Measurements from ENCODE around the gene TBC1D16.
"Not testable (repeated sequence)": the region's sequence is repeated elsewhere in the genome, so short reads cannot be mapped to it uniquely, and the experiment has no call there.

Gene TBC1D16

GRCh38 chr17:79959042-79959441, 76.6 kb downstream of the TBC1D16 start:
- no peak for DNase-seq (ENCODE audit: low read depth, low spot score)
- no peak overlapping the region for H3K4me3 ChIP-seq (ENCODE audit: low read length)

- no peak for DNase-seq (ENCODE audit: low read depth, low spot score)
These were observed 78.8 kb downstream of the TBC1D16 start for GRCh38 chr17:79956853-79957252.

GRCh38 chr17:79956441-79956735, 79.3 kb downstream of the TBC1D16 start:
- not testable (repeated sequence) for H3K4me3 ChIP-seq (ENCODE audit: low read length); DNase-seq (ENCODE audit: low read depth, low spot score)

More at GRCh38 chr17:79956853-79957252, 78.8 kb downstream of the TBC1D16 start:
- no peak overlapping the region for H3K4me3 ChIP-seq (ENCODE audit: low read length)

GRCh38 chr17:79955691-79956440, 79.8 kb downstream of the TBC1D16 start:
- DNase-seq (ENCODE audit: low read depth, low spot score), result no peak

GRCh38 chr17:79955167-79955549, 80.5 kb downstream of the TBC1D16 start:
- H3K4me3 ChIP-seq (ENCODE audit: low read length), result no peak overlapping the region
- DNase-seq (ENCODE audit: low read depth, low spot score), result no peak

More at GRCh38 chr17:79955691-79956440, 79.8 kb downstream of the TBC1D16 start:
- no peak overlapping the region for H3K4me3 ChIP-seq (ENCODE audit: low read length)

- no peak for DNase-seq (ENCODE audit: low read depth, low spot score)
- no peak overlapping the region for H3K4me3 ChIP-seq (ENCODE audit: low read length)
These were observed 81.1 kb downstream of the TBC1D16 start for GRCh38 chr17:79954281-79955166.

- DNase-seq (ENCODE audit: low read depth, low spot score), result no peak
- H3K4me3 ChIP-seq (ENCODE audit: low read length), result no peak overlapping the region
These were observed 82.3 kb downstream of the TBC1D16 start for GRCh38 chr17:79953335-79953734.

GRCh38 chr17:79952901-79953300, 82.8 kb downstream of the TBC1D16 start:
- no peak overlapping the region for H3K4me3 ChIP-seq (ENCODE audit: low read length)
- DNase-seq (ENCODE audit: low read depth, low spot score), result no peak

GRCh38 chr17:79952265-79952877, 83.3 kb downstream of the TBC1D16 start:
- DNase-seq (ENCODE audit: low read depth, low spot score), result no peak
- H3K4me3 ChIP-seq (ENCODE audit: low read length), result no peak overlapping the region

- no peak for DNase-seq (ENCODE audit: low read depth, low spot score)
- no peak overlapping the region for H3K4me3 ChIP-seq (ENCODE audit: low read length)
These were observed 84.1 kb downstream of the TBC1D16 start for GRCh38 chr17:79951361-79952264.

- no peak overlapping the region for H3K4me3 ChIP-seq (ENCODE audit: low read length)
- no peak for DNase-seq (ENCODE audit: low read depth, low spot score)
These were observed 84.9 kb downstream of the TBC1D16 start for GRCh38 chr17:79950751-79951150.

GRCh38 chr17:79950306-79950705, 85.4 kb downstream of the TBC1D16 start:
- H3K4me3 ChIP-seq (ENCODE audit: low read length), result no peak overlapping the region
- DNase-seq (ENCODE audit: low read depth, low spot score), result no peak

- no peak overlapping the region for H3K4me3 ChIP-seq (ENCODE audit: low read length)
- DNase-seq (ENCODE audit: low read depth, low spot score), result no peak
These were observed 85.9 kb downstream of the TBC1D16 start for GRCh38 chr17:79949656-79950209.

- DNase-seq (ENCODE audit: low read depth, low spot score), result no peak
- no peak overlapping the region for H3K4me3 ChIP-seq (ENCODE audit: low read length)
These were observed 86.6 kb downstream of the TBC1D16 start for GRCh38 chr17:79948945-79949655.

- H3K4me3 ChIP-seq (ENCODE audit: low read length), result no peak overlapping the region
- DNase-seq (ENCODE audit: low read depth, low spot score), result no peak
These were observed 87.2 kb downstream of the TBC1D16 start for GRCh38 chr17:79948406-79948944.

- no peak for DNase-seq (ENCODE audit: low read depth, low spot score)
- H3K4me3 ChIP-seq (ENCODE audit: low read length), result no peak overlapping the region
These were observed 88.2 kb downstream of the TBC1D16 start for GRCh38 chr17:79947351-79948031.

Measured in Jurkat, Clone E6-1 (cell line).